HEK293 (cell line): ENCODE measurements around the gene MUC2.

Experiments
- CTCF ChIA-PET: fragments of 350-600 bp; formaldehyde crosslinking; extraction: SDS; loops from one replicate; lab custom pipeline; 2021; ENCODE audit warnings: antibody characterized with exemption; lab: Yijun Ruan, JAX
- POLR2A ChIA-PET: fragments of 300-600 bp; formaldehyde crosslinking; extraction: SDS; loops from one replicate; lab custom pipeline; 2020; ENCODE audit warnings: antibody characterized with exemption, inconsistent platforms; lab: Yijun Ruan, JAX
- H3K27ac ChIP-seq: fragments of 200-500 bp; sonication (Bioruptor generic); 2 replicates; pipeline ENCODE4 v1.5.1; 2014; ENCODE audit warnings: low read depth, low read length, control low read depth, inconsistent platforms; ENCODE audit errors: extremely low read depth
- H3K36me3 ChIP-seq, 2 experiments: fragments of 200-500 bp in 1 of 2; sonication (Bioruptor generic) in 1 of 2; 1 replicate in 1 of 2; 2 replicates in 1 of 2; pipeline ENCODE4 v1.5.1; 2014 to 2017; ENCODE audit warnings: inconsistent platforms in 2 of 2, low read length in 2 of 2; ENCODE audit not compliant: control insufficient read depth in 2 of 2, insufficient read depth in 1 of 2
- H3K4me1 ChIP-seq: fragments of 200-500 bp; sonication (Bioruptor generic); 2 replicates; pipeline ENCODE4 v1.5.1; 2014; ENCODE audit warnings: mild to moderate bottlenecking, low read length, inconsistent platforms; ENCODE audit not compliant: control insufficient read depth, insufficient read depth
- H3K4me3 ChIP-seq: 2 replicates; pipeline ENCODE4 v1.5.1; 2011; ENCODE audit warnings: low read depth, mild to moderate bottlenecking, control low read depth, low read length, moderate library complexity
- H3K9me3 ChIP-seq: fragments of 200-500 bp; sonication (Bioruptor generic); 2 replicates; pipeline ENCODE4 v1.5.1; 2014; ENCODE audit warnings: low read depth, low read length, inconsistent platforms; ENCODE audit not compliant: control insufficient read depth, insufficient read depth
- ATF2 ChIP-seq: fragments of 450-650 bp; formaldehyde crosslinking; IDR thresholded peaks from 2 replicates; pipeline ENCODE4 v1.5.1; 2016; ENCODE audit warnings: missing biosample characterization, missing genetic modification characterization, low read depth
- FEZF1 ChIP-seq: fragments of 450-650 bp; formaldehyde crosslinking; IDR thresholded peaks from 2 replicates; pipeline ENCODE4 v1.5.1; 2016; ENCODE audit warnings: missing biosample characterization, missing genetic modification characterization
- KLF1 ChIP-seq: fragments of 450-650 bp; formaldehyde crosslinking; IDR thresholded peaks from 2 replicates; pipeline ENCODE4 v1.5.1; 2016; ENCODE audit warnings: missing biosample characterization, missing genetic modification characterization
- PBX3 ChIP-seq: sonication (generic); formaldehyde crosslinking; IDR thresholded peaks from 2 replicates; pipeline ENCODE4 v1.8.1; 2022; ENCODE audit warnings: mild to moderate bottlenecking, moderate library complexity, missing genetic modification reagents
- PRDM2 ChIP-seq: fragments of 450-650 bp; formaldehyde crosslinking; IDR thresholded peaks from 2 replicates; pipeline ENCODE4 v1.5.1; 2016; ENCODE audit warnings: missing biosample characterization, missing genetic modification characterization, borderline replicate concordance
- RBAK ChIP-seq: fragments of 450-650 bp; formaldehyde crosslinking; IDR thresholded peaks from 2 replicates; pipeline ENCODE4 v1.5.1; 2016; ENCODE audit warnings: missing biosample characterization, missing genetic modification characterization
- SCRT2 ChIP-seq: fragments of 450-650 bp; formaldehyde crosslinking; IDR thresholded peaks from 2 replicates; pipeline ENCODE4 v1.5.1; 2016; ENCODE audit warnings: missing biosample characterization, missing genetic modification characterization
- SETDB1 ChIP-seq: IDR thresholded peaks from one replicate; pipeline ENCODE4 v1.6.1; 2017; ENCODE audit warnings: mild to moderate bottlenecking, low read length, moderate library complexity, mixed read lengths; ENCODE audit not compliant: insufficient read length
- WT1 ChIP-seq: fragments of 450-650 bp; formaldehyde crosslinking; IDR thresholded peaks from 2 replicates; pipeline ENCODE4 v1.5.1; 2016; ENCODE audit warnings: missing biosample characterization, missing genetic modification characterization
- ZBTB20 ChIP-seq: fragments of 450-650 bp; formaldehyde crosslinking; IDR thresholded peaks from 2 replicates; pipeline ENCODE4 v1.5.1; 2016; ENCODE audit warnings: missing biosample characterization, missing genetic modification characterization
- ZFP3 ChIP-seq: fragments of 450-650 bp; formaldehyde crosslinking; IDR thresholded peaks from 2 replicates; pipeline ENCODE4 v1.5.1; 2016; ENCODE audit warnings: low read depth, missing biosample characterization, missing genetic modification characterization
- ZFP69B ChIP-seq: fragments of 450-650 bp; formaldehyde crosslinking; IDR thresholded peaks from 2 replicates; pipeline ENCODE4 v1.5.1; 2016; ENCODE audit warnings: missing biosample characterization, missing genetic modification characterization
- ZNF266 ChIP-seq: fragments of 450-650 bp; formaldehyde crosslinking; IDR thresholded peaks from 2 replicates; pipeline ENCODE4 v1.5.1; 2016; ENCODE audit warnings: missing biosample characterization, missing genetic modification characterization, low read depth
- ZNF341 ChIP-seq: fragments of 450-650 bp; formaldehyde crosslinking; IDR thresholded peaks from 2 replicates; pipeline ENCODE4; 2016; ENCODE audit warnings: low read depth, missing biosample characterization, missing genetic modification characterization
- ZNF513 ChIP-seq: fragments of 450-650 bp; IDR thresholded peaks from 2 replicates; pipeline ENCODE4 v1.5.1; 2018; ENCODE audit warnings: missing biosample characterization, missing genetic modification characterization
- ZNF600 ChIP-seq: fragments of 450-650 bp; formaldehyde crosslinking; IDR thresholded peaks from 2 replicates; pipeline ENCODE4 v1.5.1; 2016; ENCODE audit warnings: missing biosample characterization, missing genetic modification characterization
- ZNF621 ChIP-seq: fragments of 450-650 bp; formaldehyde crosslinking; IDR thresholded peaks from 2 replicates; pipeline ENCODE4 v1.5.1; 2017; ENCODE audit warnings: missing biosample characterization, missing genetic modification characterization
- ZNF776 ChIP-seq: fragments of 450-650 bp; formaldehyde crosslinking; IDR thresholded peaks from 2 replicates; pipeline ENCODE4 v1.5.0; 2017; ENCODE audit warnings: missing biosample characterization, missing genetic modification characterization, borderline replicate concordance

Gene MUC2

GRCh38 chr11:1062075-1062820 is 12.4 kb upstream of the MUC2 start:
- no peaks in the 10 kb centered on the region for H3K9me3 ChIP-seq
- TF ChIP-seq FEZF1 (tag by site-specific recombination): no peak
- TF ChIP-seq SETDB1: peak; percentile 14
- TF ChIP-seq RBAK (tag by site-specific recombination): peak; percentile 94
- ChIA-PET CTCF (interaction anchor here (1.3 kb wide), 1 partner anchor 10 kb away, joined by 4 read pairs; no protein-coding TSS in a partner anchor), POLR2A (no interaction called here)
- no peak overlapping the region for H3K27ac ChIP-seq
- no peak overlapping the region for H3K4me3 ChIP-seq
- no peaks in the 10 kb centered on the region for H3K4me1 ChIP-seq
- H3K36me3 ChIP-seq: no peaks in the 10 kb centered on the region

GRCh38 chr11:1064167-1064566 is 10.5 kb upstream of the MUC2 start:
- POLR2A ChIA-PET: no interaction called here

GRCh38 chr11:1067812-1068496 is 6.7 kb upstream of the MUC2 start:
- H3K9me3 ChIP-seq: no peaks in the 10 kb centered on the region
- no peak overlapping the region for H3K27ac ChIP-seq
- no peaks in the 10 kb centered on the region for H3K4me1 ChIP-seq
- no peaks in the 10 kb centered on the region for H3K36me3 ChIP-seq
- no peak overlapping the region for H3K4me3 ChIP-seq
- ChIA-PET CTCF (no interaction called here), POLR2A (no interaction called here)
- no peak for TF ChIP-seq ZNF513 (tag by site-specific recombination)
- TF ChIP-seq ZBTB20: no peak
- no peak for TF ChIP-seq WT1 (tag by site-specific recombination)
- no peak for TF ChIP-seq PBX3 (CRISPR knock-in tag)
- TF ChIP-seq KLF1 (tag by site-specific recombination): no peak
- no peak for TF ChIP-seq ZFP69B (tag by site-specific recombination)
- no peak for TF ChIP-seq ZNF600 (tag by site-specific recombination)
- TF ChIP-seq ZNF341: no peak
- TF ChIP-seq SCRT2 (tag by site-specific recombination): no peak
- TF ChIP-seq ZNF266 (tag by site-specific recombination): no peak
- no peak for TF ChIP-seq PRDM2
- no peak for TF ChIP-seq ZNF621
- no peak for TF ChIP-seq ZFP3

More at GRCh38 chr11:1064167-1064566, 10.5 kb upstream of the MUC2 start:
- TF ChIP-seq ATF2 (tag by site-specific recombination) (peak; percentile 53; the same call in 1 of the 2 replicates), ZNF776 (tag by site-specific recombination) (no peak)
- H3K27ac ChIP-seq: no peak overlapping the region
- no peak overlapping the region for H3K4me3 ChIP-seq
- no peaks in the 10 kb centered on the region for H3K4me1 ChIP-seq
- no peaks in the 10 kb centered on the region for H3K36me3 ChIP-seq
- CTCF ChIA-PET: no interaction called here
- H3K9me3 ChIP-seq: no peaks in the 10 kb centered on the region
